Endodermal cell (in vitro differentiated cells): Measurements from ENCODE around the gene CDC42. TPM values are rescaled to one million over a fixed set of nuclear protein-coding genes. Genes with fewer than 3 reads are reported as not detected.

Source experiments
- DNase-seq: peaks from one replicate; pipeline ENCODE4 v3.0.0-alpha.2; 2017
- H3K27ac ChIP-seq: 2 replicates; pipeline ENCODE4 v1.5.1; 2013; ENCODE audit warnings: mild to moderate bottlenecking, low read depth, low read length, moderate library complexity
- H3K27me3 ChIP-seq: 2 replicates; pipeline ENCODE4 v1.6.1; 2013; ENCODE audit warnings: mild to moderate bottlenecking, low read length, moderate library complexity; ENCODE audit not compliant: insufficient read depth, control insufficient read depth, poor library complexity, severe bottlenecking
- H3K36me3 ChIP-seq: 2 replicates; pipeline ENCODE4 v1.7.0; 2013; ENCODE audit warnings: mild to moderate bottlenecking, low read length, moderate library complexity; ENCODE audit not compliant: control insufficient read depth, insufficient read depth
- H3K4me1 ChIP-seq: one replicate; pipeline ENCODE4 v1.7.0; 2013; ENCODE audit warnings: low read length; ENCODE audit not compliant: control insufficient read depth, insufficient read depth
- H3K4me3 ChIP-seq: 2 replicates; pipeline ENCODE4 v1.5.1; 2013; ENCODE audit warnings: mild to moderate bottlenecking, low read length, moderate library complexity
- H3K9ac ChIP-seq: 2 replicates; pipeline ENCODE4 v1.6.1; 2013; ENCODE audit warnings: mild to moderate bottlenecking, low read length, moderate library complexity; ENCODE audit not compliant: poor library complexity, severe bottlenecking; ENCODE audit errors: extremely low read depth
- H3K9me3 ChIP-seq: 2 replicates; pipeline ENCODE4 v1.6.1; 2013; ENCODE audit warnings: mild to moderate bottlenecking, low read length, moderate library complexity; ENCODE audit not compliant: control insufficient read depth
- H3K27ac Mint-ChIP-seq: 2 replicates; pipeline ENCODE4 v1.8.0; 2020; ENCODE audit warnings: mixed read lengths
- H3K27me3 Mint-ChIP-seq: 2 replicates; pipeline ENCODE4 v1.8.0; 2021; ENCODE audit warnings: mild to moderate bottlenecking, mixed read lengths; ENCODE audit not compliant: insufficient read depth
- H3K36me3 Mint-ChIP-seq: 2 replicates; pipeline ENCODE4 v1.8.0; 2020; ENCODE audit warnings: low read depth, mixed read lengths
- H3K4me1 Mint-ChIP-seq: 2 replicates; pipeline ENCODE4 v1.8.0; 2020; ENCODE audit warnings: mixed read lengths
- H3K4me3 Mint-ChIP-seq: 2 replicates; pipeline ENCODE4 v1.8.0; 2020; ENCODE audit warnings: mild to moderate bottlenecking, moderate library complexity, mixed read lengths
- H3K9me3 Mint-ChIP-seq: 2 replicates; pipeline ENCODE4 v1.8.0; 2020; ENCODE audit warnings: mild to moderate bottlenecking, mixed read lengths
- WGBS, 2 experiments: methylation state at CpG; one replicate each; pipeline versions ENCODE4 v1.1.5 to v1.1.7; 2013; ENCODE audit warnings: missing lambda C conversion rate in 2 of 2, mixed read lengths in 1 of 2; ENCODE audit not compliant: insufficient coverage in 1 of 2, insufficient read length in 1 of 2; 5-methylcytosine and 5-hydroxymethylcytosine counted together
- total RNA-seq, 2 donors: library from RNA; stranded (reverse); fragmentation: NEBNext Ultra II Directional in 1 of 2; extraction: Animal tissue kit (Norgen Biotek cat#: 25700) in 1 of 2; gene quantifications; 2 replicates in 1 of 2; 3 replicates in 1 of 2; pipeline ENCODE4 v1.2.1, GENCODE V29; 2021
- TF ChIP-seq, protein P1 (sequence below): fragments of 200-600 bp; sonication (generic); conservative IDR thresholded peaks from 2 replicates; pipeline ENCODE4 v1.5.0; 2021; ENCODE audit warnings: antibody characterized with exemption, mild to moderate bottlenecking

The CDC42 gene
- total RNA-seq, 2 donors from 2014 or later: 274 to 283 TPM

DNA sequence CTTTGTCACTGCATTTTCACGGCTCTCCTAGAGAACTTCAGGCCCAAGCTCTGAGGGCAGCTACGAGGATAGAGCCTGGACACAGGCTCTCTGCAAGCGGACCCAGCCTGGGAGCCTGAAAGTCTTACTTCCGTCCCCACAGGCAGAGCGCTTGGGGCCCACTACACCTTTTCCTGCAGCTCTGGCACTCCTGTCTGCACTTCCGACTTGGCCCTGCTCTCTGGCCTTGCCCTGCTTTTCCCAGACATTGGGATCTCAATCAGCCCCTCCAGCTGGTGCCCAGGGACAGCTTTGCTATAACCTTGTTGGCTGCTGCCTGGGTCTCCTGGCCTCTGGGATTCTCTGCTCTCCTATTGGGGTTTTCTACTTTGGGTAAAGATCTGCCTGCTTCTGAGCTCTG is 62.8 kb downstream of the CDC42 start:
- no peak overlapping the region for H3K9ac ChIP-seq
- 86 to 95% methylated on average over 4 to 6 of the region's 6 CpGs for WGBS, 2 experiments
- no peaks in the 10 kb centered on the region for H3K27me3 ChIP-seq
- Mint-ChIP-seq H3K4me1 (peaks cover 33% of the 10 kb centered on the region), H3K27me3 (no peaks in the 10 kb centered on the region), H3K36me3 (peaks cover 27% of the 10 kb centered on the region), H3K4me3 (no peak overlapping the region), H3K27ac (peak overlapping the region; percentile 54), H3K9me3 (no peaks in the 10 kb centered on the region)
- H3K36me3 ChIP-seq: peaks cover 92% of the 10 kb centered on the region
- DNase-seq: no peak
- H3K27ac ChIP-seq: peak overlapping the region; percentile 7
- no peaks in the 10 kb centered on the region for H3K9me3 ChIP-seq
- TF ChIP-seq, protein P1, sequence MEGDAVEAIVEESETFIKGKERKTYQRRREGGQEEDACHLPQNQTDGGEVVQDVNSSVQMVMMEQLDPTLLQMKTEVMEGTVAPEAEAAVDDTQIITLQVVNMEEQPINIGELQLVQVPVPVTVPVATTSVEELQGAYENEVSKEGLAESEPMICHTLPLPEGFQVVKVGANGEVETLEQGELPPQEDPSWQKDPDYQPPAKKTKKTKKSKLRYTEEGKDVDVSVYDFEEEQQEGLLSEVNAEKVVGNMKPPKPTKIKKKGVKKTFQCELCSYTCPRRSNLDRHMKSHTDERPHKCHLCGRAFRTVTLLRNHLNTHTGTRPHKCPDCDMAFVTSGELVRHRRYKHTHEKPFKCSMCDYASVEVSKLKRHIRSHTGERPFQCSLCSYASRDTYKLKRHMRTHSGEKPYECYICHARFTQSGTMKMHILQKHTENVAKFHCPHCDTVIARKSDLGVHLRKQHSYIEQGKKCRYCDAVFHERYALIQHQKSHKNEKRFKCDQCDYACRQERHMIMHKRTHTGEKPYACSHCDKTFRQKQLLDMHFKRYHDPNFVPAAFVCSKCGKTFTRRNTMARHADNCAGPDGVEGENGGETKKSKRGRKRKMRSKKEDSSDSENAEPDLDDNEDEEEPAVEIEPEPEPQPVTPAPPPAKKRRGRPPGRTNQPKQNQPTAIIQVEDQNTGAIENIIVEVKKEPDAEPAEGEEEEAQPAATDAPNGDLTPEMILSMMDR: no peak
- H3K4me1 ChIP-seq: peaks cover 6% of the 10 kb centered on the region
- H3K4me3 ChIP-seq: no peak overlapping the region

DNA sequence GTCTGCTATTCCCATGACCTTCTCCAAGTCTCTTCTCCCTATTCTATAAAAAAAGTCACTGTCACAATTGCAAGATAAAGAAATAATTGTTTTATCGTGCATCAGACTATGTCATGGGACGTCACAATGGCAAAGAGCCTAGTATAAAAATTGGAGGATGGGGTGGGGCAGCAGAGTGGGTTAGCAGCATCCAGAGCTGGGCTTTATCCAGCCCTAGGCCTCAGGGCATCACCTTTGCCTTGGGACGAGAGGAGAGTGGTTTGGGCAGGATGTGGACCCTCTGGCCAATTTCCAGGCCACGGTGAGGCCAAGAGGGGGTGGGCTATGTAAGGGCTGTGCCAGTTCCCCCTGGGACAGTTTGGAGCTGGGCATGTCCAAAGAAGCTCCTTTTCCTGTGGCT is 64.7 kb downstream of the CDC42 start:
- peaks cover 10% of the 10 kb centered on the region for H3K4me1 ChIP-seq
- DNase-seq: no peak
- no peaks in the 10 kb centered on the region for H3K27me3 ChIP-seq
- H3K36me3 ChIP-seq: peaks cover 79% of the 10 kb centered on the region
- Mint-ChIP-seq H3K4me1 (peaks cover 39% of the 10 kb centered on the region), H3K36me3 (peaks cover 18% of the 10 kb centered on the region), H3K27ac (peak overlapping the region; percentile 61), H3K9me3 (no peaks in the 10 kb centered on the region), H3K27me3 (no peaks in the 10 kb centered on the region), H3K4me3 (no peak overlapping the region)
- 96% methylated on average over 4 of the region's 4 CpGs for WGBS, 2 experiments
- H3K9ac ChIP-seq: no peak overlapping the region
- H3K27ac ChIP-seq: no peak overlapping the region
- H3K4me3 ChIP-seq: no peak overlapping the region
- no peaks in the 10 kb centered on the region for H3K9me3 ChIP-seq
- TF ChIP-seq, protein P1: no peak

DNA sequence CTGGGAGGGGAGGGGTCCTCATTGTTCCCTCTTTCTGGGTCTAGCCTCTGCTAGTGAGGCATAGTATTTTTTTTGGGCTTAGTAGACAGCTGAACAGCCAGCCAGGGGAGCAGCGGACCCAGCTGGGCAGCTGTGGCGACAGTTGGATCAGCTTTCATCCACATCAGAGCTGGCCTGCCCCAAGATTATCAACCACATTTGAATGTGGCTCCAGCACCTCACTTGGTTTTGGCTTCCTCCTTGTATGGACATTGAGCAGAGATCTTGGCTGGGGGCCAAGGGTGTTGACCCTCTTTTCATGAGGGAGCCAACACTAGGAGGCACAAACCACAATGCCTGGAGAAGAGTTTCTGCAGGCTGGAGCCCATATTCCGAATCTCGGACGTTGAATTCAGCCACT is 65.3 kb downstream of the CDC42 start:
- no peaks in the 10 kb centered on the region for H3K9me3 ChIP-seq
- H3K9me3 Mint-ChIP-seq: no peaks in the 10 kb centered on the region
- H3K27ac Mint-ChIP-seq: peak overlapping the region; percentile 61
- H3K4me1 Mint-ChIP-seq: peaks cover 42% of the 10 kb centered on the region
- H3K36me3 ChIP-seq: peaks cover 73% of the 10 kb centered on the region
- H3K27me3 Mint-ChIP-seq: no peaks in the 10 kb centered on the region
- H3K27ac ChIP-seq: no peak overlapping the region
- peaks cover 15% of the 10 kb centered on the region for H3K4me1 ChIP-seq
- peaks cover 18% of the 10 kb centered on the region for H3K36me3 Mint-ChIP-seq
- H3K27me3 ChIP-seq: no peaks in the 10 kb centered on the region
- H3K9ac ChIP-seq: no peak overlapping the region
- WGBS, 2 experiments: 96 to 97% methylated on average over 5 of the region's 5 CpGs
- no peak overlapping the region for H3K4me3 ChIP-seq
- TF ChIP-seq, protein P1: no peak
- H3K4me3 Mint-ChIP-seq: no peak overlapping the region
- DNase-seq: no peak
